ENCODE measurements around the gene PDXK. TPM values are rescaled to one million over a fixed set of nuclear protein-coding genes. Genes with fewer than 3 reads are reported as not detected.

The PDXK gene
- polyA plus RNA-seq, 1 donor (not counting 4 experiments of a cell fraction or from before 2014, with no cell fraction given) = 144 TPM

DNA sequence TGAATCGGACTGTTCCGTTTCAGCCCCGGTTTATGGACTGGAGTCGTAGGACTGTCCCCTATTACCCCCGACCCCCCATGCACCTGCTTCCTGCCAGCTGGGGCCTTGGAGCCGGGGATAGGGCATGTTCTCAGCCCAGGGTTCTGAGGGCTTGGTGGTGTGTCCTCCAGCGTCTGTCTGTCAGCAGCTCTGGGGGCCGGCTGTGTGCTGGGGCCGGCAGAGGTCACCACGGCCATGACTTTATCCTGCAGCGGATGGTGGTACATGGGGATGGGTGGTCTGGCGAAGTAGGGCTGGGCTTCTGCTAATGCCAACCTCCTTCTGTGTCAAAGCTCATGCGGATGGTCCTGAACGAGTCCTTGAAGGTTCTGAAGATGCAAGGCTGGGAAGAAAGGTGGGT is 75.9 kb downstream of the PDXK start:
- DNase-seq (ENCODE audit: low read depth, low spot score) = no peak
- no peaks in the 10 kb centered on the region for H3K27me3 ChIP-seq (ENCODE audit: control insufficient read depth, extremely low read depth, insufficient read depth, low read length)
- no peak overlapping the region for H3K4me3 ChIP-seq (ENCODE audit: control insufficient read depth in 2 of 3, extremely low read depth in 1 of 3, insufficient read depth in 2 of 3, low read depth in 1 of 3, low read length in 3 of 3)
- H3K4me1 ChIP-seq (ENCODE audit: control insufficient read depth, extremely low read depth, insufficient read depth, low read length) = peaks cover 10% of the 10 kb centered on the region
- no peaks in the 10 kb centered on the region for H3K9me3 ChIP-seq (ENCODE audit: control insufficient read depth, low read depth, low read length)
- no peak for FAIRE-seq
- no peak overlapping the region for H3K27ac ChIP-seq (ENCODE audit: control insufficient read depth, insufficient read depth, low read length)
- dilution Hi-C loops (cut with MboI; ENCODE audit: extremely low pct_ligation_motif_present, low sequenced_read_pairs) = no loop called here
- no peak for TF ChIP-seq EZH2 (IDR thresholded peaks at IDR 0.05; ENCODE audit: low read length)
- TF ChIP-seq, protein P1, sequence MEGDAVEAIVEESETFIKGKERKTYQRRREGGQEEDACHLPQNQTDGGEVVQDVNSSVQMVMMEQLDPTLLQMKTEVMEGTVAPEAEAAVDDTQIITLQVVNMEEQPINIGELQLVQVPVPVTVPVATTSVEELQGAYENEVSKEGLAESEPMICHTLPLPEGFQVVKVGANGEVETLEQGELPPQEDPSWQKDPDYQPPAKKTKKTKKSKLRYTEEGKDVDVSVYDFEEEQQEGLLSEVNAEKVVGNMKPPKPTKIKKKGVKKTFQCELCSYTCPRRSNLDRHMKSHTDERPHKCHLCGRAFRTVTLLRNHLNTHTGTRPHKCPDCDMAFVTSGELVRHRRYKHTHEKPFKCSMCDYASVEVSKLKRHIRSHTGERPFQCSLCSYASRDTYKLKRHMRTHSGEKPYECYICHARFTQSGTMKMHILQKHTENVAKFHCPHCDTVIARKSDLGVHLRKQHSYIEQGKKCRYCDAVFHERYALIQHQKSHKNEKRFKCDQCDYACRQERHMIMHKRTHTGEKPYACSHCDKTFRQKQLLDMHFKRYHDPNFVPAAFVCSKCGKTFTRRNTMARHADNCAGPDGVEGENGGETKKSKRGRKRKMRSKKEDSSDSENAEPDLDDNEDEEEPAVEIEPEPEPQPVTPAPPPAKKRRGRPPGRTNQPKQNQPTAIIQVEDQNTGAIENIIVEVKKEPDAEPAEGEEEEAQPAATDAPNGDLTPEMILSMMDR (optimal IDR thresholded peaks at IDR 0.05 in 1 of 3, IDR thresholded peaks at IDR 0.05 in 1 of 3, conservative IDR thresholded peaks at IDR 0.05 in 1 of 3; ENCODE audit: extremely low read depth in 1 of 3, insufficient read depth in 2 of 3, low read length in 3 of 3) = no peak
- no peak overlapping the region for H2AFZ ChIP-seq (ENCODE audit: control insufficient read depth, low read length)
- H3K79me2 ChIP-seq (ENCODE audit: control insufficient read depth, insufficient read depth, low read length) = peaks cover 51% of the 10 kb centered on the region
- H3K9me1 ChIP-seq (ENCODE audit: control insufficient read depth, extremely low read depth, insufficient read depth, low read length) = no peaks in the 10 kb centered on the region
- peaks cover 5% of the 10 kb centered on the region for H4K20me1 ChIP-seq (ENCODE audit: control insufficient read depth, extremely low read depth, insufficient read depth, low read length)
- H3K36me3 ChIP-seq (ENCODE audit: control insufficient read depth in 2 of 2, extremely low read depth in 1 of 2, insufficient read depth in 2 of 2, low read length in 2 of 2) = peaks cover 55 to 73% of the 10 kb centered on the region in 2 experiments
- no peak overlapping the region for H3K4me2 ChIP-seq (ENCODE audit: control insufficient read depth, extremely low read depth, insufficient read depth, low read depth, low read length)
- H3K9ac ChIP-seq (ENCODE audit: control insufficient read depth, extremely low read depth, insufficient read depth, low read length) = no peak overlapping the region

DNA sequence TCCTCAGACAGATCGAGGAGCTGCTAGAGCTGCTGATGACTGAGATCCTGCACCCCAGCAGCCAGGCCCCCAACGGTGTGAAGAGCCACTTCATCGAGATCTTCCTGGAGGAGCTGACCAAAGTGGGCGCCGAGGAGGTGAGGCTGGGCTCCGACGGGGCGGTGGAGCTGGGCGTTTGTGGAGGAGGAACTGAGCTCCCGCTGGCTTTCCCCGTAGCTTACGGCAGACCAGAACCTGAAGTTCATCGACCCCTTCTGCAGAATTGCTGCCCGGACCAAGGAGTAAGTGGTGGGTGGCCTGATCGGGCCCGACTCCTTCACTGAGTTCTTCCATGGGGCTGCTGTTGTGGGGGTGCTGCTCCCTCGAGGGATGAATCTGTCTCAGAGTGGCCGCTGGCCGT is 78.5 kb downstream of the PDXK start:
- dilution Hi-C loops (cut with MboI; ENCODE audit: extremely low pct_ligation_motif_present, low sequenced_read_pairs) = no loop called here
- DNase-seq (ENCODE audit: low read depth, low spot score) = no peak
- no peak for FAIRE-seq
- no peaks in the 10 kb centered on the region for H3K9me3 ChIP-seq (ENCODE audit: control insufficient read depth, low read depth, low read length)
- no peak overlapping the region for H3K27ac ChIP-seq (ENCODE audit: control insufficient read depth, insufficient read depth, low read length)
- H3K4me1 ChIP-seq (ENCODE audit: control insufficient read depth, extremely low read depth, insufficient read depth, low read length) = no peaks in the 10 kb centered on the region
- no peak overlapping the region for H2AFZ ChIP-seq (ENCODE audit: control insufficient read depth, low read length)
- H3K27me3 ChIP-seq (ENCODE audit: control insufficient read depth, extremely low read depth, insufficient read depth, low read length) = no peaks in the 10 kb centered on the region
- no peak for TF ChIP-seq EZH2 (IDR thresholded peaks at IDR 0.05; ENCODE audit: low read length)
- TF ChIP-seq, protein P1 (optimal IDR thresholded peaks at IDR 0.05 in 1 of 3, IDR thresholded peaks at IDR 0.05 in 1 of 3, conservative IDR thresholded peaks at IDR 0.05 in 1 of 3; ENCODE audit: extremely low read depth in 1 of 3, insufficient read depth in 2 of 3, low read length in 3 of 3) = no peak
- peaks cover 62 to 78% of the 10 kb centered on the region in 2 experiments for H3K36me3 ChIP-seq (ENCODE audit: control insufficient read depth in 2 of 2, extremely low read depth in 1 of 2, insufficient read depth in 2 of 2, low read length in 2 of 2)
- H4K20me1 ChIP-seq (ENCODE audit: control insufficient read depth, extremely low read depth, insufficient read depth, low read length) = peaks cover 4% of the 10 kb centered on the region
- H3K4me2 ChIP-seq (ENCODE audit: control insufficient read depth, extremely low read depth, insufficient read depth, low read depth, low read length) = no peak overlapping the region
- no peak overlapping the region for H3K4me3 ChIP-seq (ENCODE audit: control insufficient read depth in 2 of 3, extremely low read depth in 1 of 3, insufficient read depth in 2 of 3, low read depth in 1 of 3, low read length in 3 of 3)
- H3K9me1 ChIP-seq (ENCODE audit: control insufficient read depth, extremely low read depth, insufficient read depth, low read length) = no peaks in the 10 kb centered on the region
- H3K9ac ChIP-seq (ENCODE audit: control insufficient read depth, extremely low read depth, insufficient read depth, low read length) = no peak overlapping the region
- peaks cover 26% of the 10 kb centered on the region for H3K79me2 ChIP-seq (ENCODE audit: control insufficient read depth, insufficient read depth, low read length)
